Measurements from ENCODE around the gene COL9A1. TPM values are rescaled to one million over a fixed set of nuclear protein-coding genes. Genes with fewer than 3 reads are reported as not detected.

COL9A1 gene
- total and polyA plus RNA-seq, 2 of the 8 experiments (the other 6 are each of a cell fraction or from before 2014, with no cell fraction given), result 7.9 to 18.1 TPM

GRCh38 chr6:70210462-70210861 is 92.4 kb downstream of the COL9A1 start:
- no peak overlapping the region for H2BK120ac ChIP-seq (replicated peaks; ENCODE audit: low read depth, low read length)
- TF ChIP-seq CTCF (IDR thresholded peaks at IDR 0.05; ENCODE audit: control extremely low read depth in 1 of 3, insufficient read depth in 1 of 3, low read depth in 1 of 3, low read length in 3 of 3) (peak in 1 of 3 experiments; percentile 21; a peak in 2 of 4 replicates), RAD21 (IDR thresholded peaks at IDR 0.05 in 1 of 2, conservative IDR thresholded peaks at IDR 0.05 in 1 of 2; ENCODE audit: low read depth in 2 of 2, low read length in 2 of 2) (peak in 1 of 2 experiments; percentile 18; a peak in 3 of 4 replicates), MAX (IDR thresholded peaks at IDR 0.05) (no peak), CBX5 (IDR thresholded peaks at IDR 0.05; ENCODE audit: low read depth, low read length) (no peak), ATF2 (IDR thresholded peaks at IDR 0.05; ENCODE audit: low read length) (no peak)

More at GRCh38 chr6:70210462-70210861, 92.4 kb downstream of the COL9A1 start:
- Histone ChIP-seq H2BK20ac (ENCODE audit: low read length) (no peak overlapping the region), H2AK5ac (ENCODE audit: low read depth, low read length) (no peak overlapping the region), H3K79me2 (ENCODE audit: control insufficient read depth in 1 of 2, insufficient read depth in 2 of 2, low read length in 2 of 2) (no peaks in the 10 kb centered on the region), H4K91ac (replicated peaks; ENCODE audit: insufficient read length, low read length) (no peak overlapping the region), H3K79me1 (ENCODE audit: low read depth, low read length) (no peaks in the 10 kb centered on the region), H3K56ac (replicated peaks; ENCODE audit: insufficient read length, low read depth, low read length) (no peak overlapping the region), H2AFZ (ENCODE audit: low read length) (no peak overlapping the region), H4K5ac (ENCODE audit: insufficient read length, low read depth, low read length) (no peak overlapping the region), H3K9ac (replicated peaks in 1 of 4; ENCODE audit: extremely low read depth in 1 of 4, low read depth in 3 of 4, low read length in 3 of 4) (no peak overlapping the region), H3K27me3 (replicated peaks in 1 of 4; ENCODE audit: control insufficient read depth in 3 of 4, extremely low read depth in 1 of 4, insufficient read depth in 3 of 4, low read length in 3 of 4) (no peaks in the 10 kb centered on the region), H3K4me2 (ENCODE audit: insufficient read depth in 1 of 2, low read depth in 2 of 2, low read length in 2 of 2) (no peak overlapping the region), H3K27ac (ENCODE audit: low read depth, low read length) (no peak overlapping the region), H3K23me2 (ENCODE audit: low read depth, low read length) (no peaks in the 10 kb centered on the region), H2BK12ac (ENCODE audit: low read depth, low read length) (no peak overlapping the region), H2BK15ac (ENCODE audit: low read length) (no peak overlapping the region), H3K23ac (ENCODE audit: insufficient read length) (no peak overlapping the region), H3K4me3 (ENCODE audit: extremely low read depth in 1 of 4, insufficient read depth in 2 of 4, low read depth in 3 of 4, low read length in 4 of 4) (no peak overlapping the region), H3K4me1 (replicated peaks in 1 of 4; ENCODE audit: control insufficient read depth in 3 of 4, insufficient read depth in 4 of 4, low read length in 3 of 4) (no peaks in the 10 kb centered on the region), H3K9me3 (ENCODE audit: insufficient read depth in 2 of 2, low read depth in 1 of 2, low read length in 1 of 2) (no peaks in the 10 kb centered on the region), H3K4ac (replicated peaks; ENCODE audit: insufficient read length, low read depth, low read length) (no peak overlapping the region), H3K18ac (ENCODE audit: extremely low read depth, low read length) (no peak overlapping the region), H3K14ac (ENCODE audit: insufficient read length) (no peak overlapping the region), H3K36me3 (ENCODE audit: control insufficient read depth in 2 of 4, insufficient read depth in 4 of 4, low read length in 3 of 4) (no peaks in the 10 kb centered on the region), H2BK5ac (ENCODE audit: low read depth, low read length) (no peak overlapping the region), H4K8ac (ENCODE audit: extremely low read depth, insufficient read depth, low read length) (no peak overlapping the region), H4K20me1 (replicated peaks in 1 of 2; ENCODE audit: control insufficient read depth in 1 of 2, insufficient read depth in 2 of 2, low read length in 2 of 2) (no peaks in the 10 kb centered on the region)
- FAIRE-seq (no peak), DNase-seq (ENCODE audit: low read depth in 1 of 2, low spot score in 2 of 2) (no peak)
- WGBS, 2 experiments (ENCODE audit: extremely low coverage in 1 of 2, insufficient coverage in 1 of 2, insufficient read length in 1 of 2, insufficient replicate concordance in 2 of 2, low coverage in 1 of 2, low lambda C conversion rate in 2 of 2, missing lambda C conversion rate in 1 of 2), result 81% methylated on average over 2 of the region's 2 CpGs; no CpG with 5 or more reads in 1 of the 2 experiments
- ChIA-PET POLR2A (ENCODE audit: partially characterized antibody) (no interaction called here), CTCF (ENCODE audit: partially characterized antibody) (interaction anchor here (0.7 to 3.7 kb wide), 6 partner anchors 11 to 496 kb away, joined by 3 to 29 read pairs (median 4); no protein-coding TSS in a partner anchor)
